GM21381 (cell line): ENCODE measurements around the gene NEDD4L.
"Not testable (repeated sequence)": the region's sequence is repeated elsewhere in the genome, so short reads cannot be mapped to it uniquely, and the experiment has no call there.

Source experiments
- ATAC-seq: cut with Tn5 transposase; IDR thresholded peaks from one replicate; pipeline ENCODE4 v1.9.1; 2021; ENCODE audit warnings: mild to moderate bottlenecking, moderate library complexity; ENCODE audit not compliant: unreplicated experiment

NEDD4L gene

GRCh38 chr18:58435221-58436005 lies 391.4 kb downstream of the NEDD4L start:
- not testable (repeated sequence) for ATAC-seq

- no peak for ATAC-seq
These were observed 394.3 kb downstream of the NEDD4L start for GRCh38 chr18:58438161-58438957.

- ATAC-seq: no peak
These were observed 394.9 kb downstream of the NEDD4L start for GRCh38 chr18:58438958-58439300.

- no peak for ATAC-seq
These were observed 399.6 kb downstream of the NEDD4L start for GRCh38 chr18:58443671-58444070.

- ATAC-seq: no peak
These were observed 402.5 kb downstream of the NEDD4L start for GRCh38 chr18:58446391-58447060.

- ATAC-seq: no peak
These were observed 403.5 kb downstream of the NEDD4L start for GRCh38 chr18:58447402-58448095.

GRCh38 chr18:58449464-58449863 lies 405.4 kb downstream of the NEDD4L start:
- no peak for ATAC-seq
